IMR-90 (cell line): ENCODE results near the gene PITPNM1.

Experiments
- BHLHE40 ChIP-seq: fragments of 150-350 bp; IDR thresholded peaks from 2 replicates; pipeline ENCODE4 v1.6.1; 2016; ENCODE audit warnings: mild to moderate bottlenecking, low read depth, low read length
- CEBPB ChIP-seq: IDR thresholded peaks from 2 replicates; pipeline ENCODE4 v1.6.1; 2012; ENCODE audit warnings: low read depth, low read length, improper control_type of control experiment
- MAFK ChIP-seq: IDR thresholded peaks from 2 replicates; pipeline ENCODE4 v1.6.1; 2012; ENCODE audit warnings: low read depth, low read length, improper control_type of control experiment
- MAZ ChIP-seq: IDR thresholded peaks from 2 replicates; pipeline ENCODE4 v1.6.1; 2012; ENCODE audit warnings: low read depth, mild to moderate bottlenecking, low read length, improper control_type of control experiment, moderate library complexity, borderline replicate concordance
- POLR2A ChIP-seq: IDR thresholded peaks from 2 replicates; pipeline ENCODE4 v1.6.1; 2012; ENCODE audit warnings: mild to moderate bottlenecking, low read depth, low read length
- RAD21 ChIP-seq: IDR thresholded peaks from 2 replicates; pipeline ENCODE4 v1.6.1; 2012; ENCODE audit warnings: low read length, improper control_type of control experiment
- SMC3 ChIP-seq: fragments of 150-350 bp; IDR thresholded peaks from 2 replicates; pipeline ENCODE4 v1.6.1; 2016; ENCODE audit warnings: low read depth, mild to moderate bottlenecking, antibody characterized with exemption, low read length, moderate library complexity
- TF ChIP-seq, protein P1 (sequence below): conservative IDR thresholded peaks from 2 replicates; pipeline ENCODE4 v1.5.1; 2012; ENCODE audit warnings: mild to moderate bottlenecking, low read depth, low read length, improper control_type of control experiment
- TF ChIP-seq, protein P2 (sequence below): fragments of 150-350 bp; IDR thresholded peaks from 2 replicates; pipeline ENCODE4 v1.6.1; 2016; ENCODE audit warnings: low read depth, mild to moderate bottlenecking, low read length, moderate library complexity, borderline replicate concordance

DNA sequence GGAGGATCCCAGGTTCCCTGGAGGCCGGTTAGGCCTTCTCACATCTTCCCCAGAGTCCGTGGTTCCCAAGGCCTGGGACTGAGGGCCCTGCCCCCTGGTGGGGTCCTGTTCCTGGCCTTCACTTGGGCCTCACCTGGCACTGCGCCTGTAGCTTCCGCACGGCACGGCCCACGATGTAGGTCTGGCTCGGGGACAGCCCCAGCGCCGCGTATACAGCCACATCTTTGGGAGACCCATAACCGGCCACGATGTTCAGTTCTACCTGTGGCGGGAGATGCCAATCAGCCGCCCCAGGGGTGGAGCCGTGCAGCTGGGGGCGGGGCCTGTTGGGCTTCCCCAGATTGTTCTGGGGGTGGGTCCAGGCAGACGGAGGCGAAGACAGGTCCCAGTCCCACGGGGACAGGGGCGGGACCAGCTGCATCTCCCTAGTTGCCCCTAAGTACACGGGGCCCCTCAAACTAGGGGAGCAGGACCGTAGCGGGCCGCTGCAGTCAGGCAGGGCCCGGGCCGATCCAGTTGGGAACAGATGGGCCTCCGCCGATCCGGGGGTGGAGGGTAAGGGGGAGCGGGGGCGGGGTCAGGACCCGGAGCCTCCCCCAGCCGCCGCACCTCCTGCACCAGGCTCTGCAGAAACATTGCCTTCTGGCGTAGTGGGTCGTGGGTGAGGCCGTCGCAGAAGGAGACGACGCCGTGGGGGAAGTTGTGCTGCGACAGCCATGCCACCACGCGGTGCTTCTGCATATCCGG, 12.2 kb downstream of the PITPNM1 start:
- TF ChIP-seq, protein P1, sequence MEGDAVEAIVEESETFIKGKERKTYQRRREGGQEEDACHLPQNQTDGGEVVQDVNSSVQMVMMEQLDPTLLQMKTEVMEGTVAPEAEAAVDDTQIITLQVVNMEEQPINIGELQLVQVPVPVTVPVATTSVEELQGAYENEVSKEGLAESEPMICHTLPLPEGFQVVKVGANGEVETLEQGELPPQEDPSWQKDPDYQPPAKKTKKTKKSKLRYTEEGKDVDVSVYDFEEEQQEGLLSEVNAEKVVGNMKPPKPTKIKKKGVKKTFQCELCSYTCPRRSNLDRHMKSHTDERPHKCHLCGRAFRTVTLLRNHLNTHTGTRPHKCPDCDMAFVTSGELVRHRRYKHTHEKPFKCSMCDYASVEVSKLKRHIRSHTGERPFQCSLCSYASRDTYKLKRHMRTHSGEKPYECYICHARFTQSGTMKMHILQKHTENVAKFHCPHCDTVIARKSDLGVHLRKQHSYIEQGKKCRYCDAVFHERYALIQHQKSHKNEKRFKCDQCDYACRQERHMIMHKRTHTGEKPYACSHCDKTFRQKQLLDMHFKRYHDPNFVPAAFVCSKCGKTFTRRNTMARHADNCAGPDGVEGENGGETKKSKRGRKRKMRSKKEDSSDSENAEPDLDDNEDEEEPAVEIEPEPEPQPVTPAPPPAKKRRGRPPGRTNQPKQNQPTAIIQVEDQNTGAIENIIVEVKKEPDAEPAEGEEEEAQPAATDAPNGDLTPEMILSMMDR, result no peak
- TF ChIP-seq MAFK (no peak), POLR2A (no peak), CEBPB (no peak), RAD21 (no peak), BHLHE40 (no peak), MAZ (no peak), SMC3 (no peak)
- TF ChIP-seq, protein P2, sequence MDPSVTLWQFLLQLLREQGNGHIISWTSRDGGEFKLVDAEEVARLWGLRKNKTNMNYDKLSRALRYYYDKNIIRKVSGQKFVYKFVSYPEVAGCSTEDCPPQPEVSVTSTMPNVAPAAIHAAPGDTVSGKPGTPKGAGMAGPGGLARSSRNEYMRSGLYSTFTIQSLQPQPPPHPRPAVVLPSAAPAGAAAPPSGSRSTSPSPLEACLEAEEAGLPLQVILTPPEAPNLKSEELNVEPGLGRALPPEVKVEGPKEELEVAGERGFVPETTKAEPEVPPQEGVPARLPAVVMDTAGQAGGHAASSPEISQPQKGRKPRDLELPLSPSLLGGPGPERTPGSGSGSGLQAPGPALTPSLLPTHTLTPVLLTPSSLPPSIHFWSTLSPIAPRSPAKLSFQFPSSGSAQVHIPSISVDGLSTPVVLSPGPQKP, result no peak
